ENCODE data around the gene ABLIM1.

GRCh38 chr10:114605155-114605797, 52.8 kb downstream of the ABLIM1 start:
- TF ChIP-seq GATA2 (IDR thresholded peaks at IDR 0.05; ENCODE audit: low read depth, low read length) (no peak), GATA3 (IDR thresholded peaks at IDR 0.05; ENCODE audit: low read depth, low read length) (no peak)
